H9 (cell line): Measurements from ENCODE around the gene HSPA2. TPM values are rescaled to one million over a fixed set of nuclear protein-coding genes. Genes with fewer than 3 reads are reported as not detected.

ENCODE experiments used
- DNase-seq: peaks from one replicate; pipeline ENCODE4 v3.0.0-alpha.2; 2017
- H2AFZ ChIP-seq: one replicate; pipeline ENCODE4 v1.6.1; 2013; ENCODE audit warnings: mild to moderate bottlenecking, low read length, control low read depth, moderate library complexity
- H2AK5ac ChIP-seq: 2 replicates; pipeline ENCODE4 v1.6.1; 2013; ENCODE audit warnings: low read length, control low read depth, mixed read lengths; ENCODE audit not compliant: insufficient read length
- H2BK120ac ChIP-seq: one replicate; pipeline ENCODE4 v1.6.1; 2013; ENCODE audit warnings: low read depth, mild to moderate bottlenecking, low read length, control low read depth, inconsistent platforms; ENCODE audit not compliant: poor library complexity, severe bottlenecking
- H2BK12ac ChIP-seq: 2 replicates; pipeline ENCODE4 v1.6.1; 2013; ENCODE audit warnings: low read length, control low read depth, mixed read lengths, low read depth; ENCODE audit not compliant: insufficient read length
- H2BK15ac ChIP-seq: 2 replicates; pipeline ENCODE4 v1.6.1; 2013; ENCODE audit warnings: low read depth, low read length, control low read depth
- H2BK20ac ChIP-seq: one replicate; pipeline ENCODE4 v1.6.1; 2013; ENCODE audit warnings: low read depth, mild to moderate bottlenecking, low read length, control low read depth, inconsistent platforms; ENCODE audit not compliant: poor library complexity, severe bottlenecking
- H2BK5ac ChIP-seq: 2 replicates; pipeline ENCODE4 v1.6.1; 2013; ENCODE audit warnings: low read length, control low read depth, mixed read lengths; ENCODE audit not compliant: insufficient read length
- H3K14ac ChIP-seq: 2 replicates; pipeline ENCODE4 v1.6.1; 2013; ENCODE audit warnings: low read length, control low read depth; ENCODE audit not compliant: insufficient read depth
- H3K18ac ChIP-seq: 2 replicates; pipeline ENCODE4 v1.6.1; 2013; ENCODE audit warnings: low read depth, mild to moderate bottlenecking, mixed read lengths, low read length, control low read depth; ENCODE audit not compliant: insufficient read length
- H3K23ac ChIP-seq: 2 replicates; pipeline ENCODE4 v1.6.1; 2013; ENCODE audit warnings: low read length, control low read depth, mixed read lengths, low read depth; ENCODE audit not compliant: insufficient read length
- H3K23me2 ChIP-seq: 2 replicates; pipeline ENCODE4 v1.6.1; 2013; ENCODE audit warnings: low read depth, mild to moderate bottlenecking, mixed read lengths, low read length, control low read depth; ENCODE audit not compliant: insufficient read length, poor library complexity, severe bottlenecking
- H3K27ac ChIP-seq: 2 replicates; pipeline ENCODE4 v1.5.1; 2013; ENCODE audit warnings: low read length, control low read depth, mixed read lengths, low read depth; ENCODE audit not compliant: insufficient read length
- H3K27me3 ChIP-seq: 2 replicates; pipeline ENCODE4 v1.6.1; 2013; ENCODE audit warnings: low read length, control low read depth, inconsistent platforms; ENCODE audit not compliant: insufficient read depth
- H3K4ac ChIP-seq: 2 replicates; pipeline ENCODE4 v1.6.1; 2013; ENCODE audit warnings: low read depth, mild to moderate bottlenecking, control low read depth, inconsistent platforms, low read length, moderate library complexity
- H3K4me1 ChIP-seq: 2 replicates; pipeline ENCODE4 v1.6.1; 2013; ENCODE audit warnings: low read length, control low read depth, inconsistent platforms; ENCODE audit not compliant: insufficient read depth
- H3K4me2 ChIP-seq: 2 replicates; pipeline ENCODE4 v1.6.1; 2013; ENCODE audit warnings: low read length, control low read depth, mixed read lengths; ENCODE audit not compliant: insufficient read length, insufficient read depth
- H3K56ac ChIP-seq: 2 replicates; pipeline ENCODE4 v1.6.1; 2013; ENCODE audit warnings: low read depth, mild to moderate bottlenecking, mixed read lengths, low read length, control low read depth; ENCODE audit not compliant: insufficient read length
- H3K79me1 ChIP-seq: 2 replicates; pipeline ENCODE4 v1.6.1; 2013; ENCODE audit warnings: low read depth, mild to moderate bottlenecking, moderate library complexity, low read length, control low read depth, inconsistent platforms; ENCODE audit not compliant: insufficient read depth, poor library complexity, severe bottlenecking
- H3K79me2 ChIP-seq: 2 replicates; pipeline ENCODE4 v1.6.1; 2013; ENCODE audit warnings: low read length, control low read depth, inconsistent platforms; ENCODE audit not compliant: insufficient read depth
- H3K9ac ChIP-seq: 2 replicates; pipeline ENCODE4 v1.6.1; 2013; ENCODE audit warnings: low read length, control low read depth, mixed read lengths; ENCODE audit not compliant: insufficient read length; ENCODE audit errors: extremely low read depth
- H3K9me3 ChIP-seq: one replicate; pipeline ENCODE4 v1.6.1; 2013; ENCODE audit warnings: low read depth, low read length, inconsistent platforms; ENCODE audit not compliant: control insufficient read depth
- H3T11ph ChIP-seq: one replicate; pipeline ENCODE4 v1.6.1; 2013; ENCODE audit warnings: mild to moderate bottlenecking, low read length, control low read depth, inconsistent platforms
- H4K20me1 ChIP-seq: one replicate; pipeline ENCODE4 v1.6.1; 2013; ENCODE audit not compliant: control insufficient read depth, insufficient read length, insufficient read depth
- H4K5ac ChIP-seq: 2 replicates; pipeline ENCODE4 v1.6.1; 2013; ENCODE audit warnings: low read depth, mild to moderate bottlenecking, mixed read lengths, low read length, control low read depth; ENCODE audit not compliant: insufficient read length
- H4K8ac ChIP-seq: replicated peaks from 2 replicates; pipeline ENCODE4 v1.6.1; 2013; ENCODE audit warnings: low read length, control low read depth, mixed read lengths, low read depth; ENCODE audit not compliant: insufficient read length
- H4K91ac ChIP-seq: 2 replicates; pipeline ENCODE4 v1.6.1; 2013; ENCODE audit warnings: low read depth, mild to moderate bottlenecking, moderate library complexity, mixed read lengths, low read length, control low read depth; ENCODE audit not compliant: insufficient read length
- H3K27ac Mint-ChIP-seq, 3 experiments: 2 replicates in 2 of 3; 3 replicates in 1 of 3; pipeline ENCODE4 v1.8.0; 2020 to 2021; ENCODE audit warnings: mixed read lengths in 3 of 3, mild to moderate bottlenecking in 1 of 3, moderate library complexity in 1 of 3
- H3K27me3 Mint-ChIP-seq: 2 replicates; pipeline ENCODE4 v1.8.0; 2021; ENCODE audit warnings: low read depth, mild to moderate bottlenecking, moderate library complexity, mixed read lengths
- H3K36me3 Mint-ChIP-seq, 3 experiments: 2 replicates in 2 of 3; 3 replicates in 1 of 3; pipeline ENCODE4 v1.8.0; 2020 to 2021; ENCODE audit warnings: low read depth in 3 of 3, mixed read lengths in 3 of 3; ENCODE audit not compliant: insufficient read depth in 1 of 3
- H3K4me1 Mint-ChIP-seq, 2 experiments: 2 replicates each; pipeline ENCODE4 v1.8.0; 2020; ENCODE audit warnings: mixed read lengths in 2 of 2
- H3K4me3 Mint-ChIP-seq, 2 experiments: 2 replicates in 1 of 2; 3 replicates in 1 of 2; pipeline ENCODE4 v1.8.0; 2020 to 2021; ENCODE audit warnings: mild to moderate bottlenecking in 2 of 2, mixed read lengths in 2 of 2, moderate library complexity in 1 of 2
- H3K9me3 Mint-ChIP-seq, 2 experiments: 2 replicates in 1 of 2; 3 replicates in 1 of 2; pipeline ENCODE4 v1.8.0; 2020; ENCODE audit warnings: mild to moderate bottlenecking in 2 of 2, mixed read lengths in 2 of 2, moderate library complexity in 1 of 2
- CTCF ChIP-seq: fragments of 200-600 bp; sonication (generic); conservative IDR thresholded peaks from 3 replicates; pipeline ENCODE4 v1.8.0; 2021; ENCODE audit warnings: antibody characterized with exemption, mild to moderate bottlenecking
- WGBS: extraction: QIAGEN DNeasy Blood & Tissue Kit; methylation state at CpG from one replicate; pipeline ENCODE4 v1.1.7; 2013; ENCODE audit warnings: missing lambda C conversion rate, low lambda C conversion rate, mixed read lengths; ENCODE audit not compliant: insufficient read length; ENCODE audit errors: extremely low coverage; 5-methylcytosine and 5-hydroxymethylcytosine counted together
- total RNA-seq: library from RNA; stranded (reverse); gene quantifications from 2 replicates; pipeline ENCODE4 v1.2.1, GENCODE V29; 2021

Gene HSPA2
- total RNA-seq, 1 experiment from 2014 or later, result 25.8 TPM

- H3K23me2 ChIP-seq, result peaks cover 15% of the 10 kb centered on the region
- no peak overlapping the region for H3K23ac ChIP-seq
- peak overlapping the region; percentile 97 for H3K18ac ChIP-seq
- Mint-ChIP-seq H3K36me3 (peaks cover 0 to 7% (median 3%) of the 10 kb centered on the region in 3 experiments; a peak in 3 of 7 replicates), H3K27ac (peak overlapping the region; percentile 86 to 98 (median 97)), H3K27me3 (no peaks in the 10 kb centered on the region), H3K4me1 (peaks cover 54 to 55% of the 10 kb centered on the region in 2 experiments), H3K9me3 (no peaks in the 10 kb centered on the region), H3K4me3 (peak overlapping the region; percentile 84 to 86)
- no peak overlapping the region for H3T11ph ChIP-seq
- WGBS, result no CpG with 5 or more reads among the region's 68 CpGs
- peak overlapping the region; percentile 91 for H3K4me2 ChIP-seq
- H3K9ac ChIP-seq, result peak overlapping the region; percentile 77
- peaks cover 27% of the 10 kb centered on the region; the same call in 1 of the 2 replicates for H3K79me2 ChIP-seq
- no peak for TF ChIP-seq CTCF
- no peaks in the 10 kb centered on the region for H4K20me1 ChIP-seq
- no peak overlapping the region for H2BK20ac ChIP-seq
- H2BK12ac ChIP-seq, result no peak overlapping the region
- H4K91ac ChIP-seq, result no peak overlapping the region
- no peak overlapping the region for H2BK120ac ChIP-seq
- no peak overlapping the region for H2BK15ac ChIP-seq
- H3K14ac ChIP-seq, result peak overlapping the region; percentile 98
- no peaks in the 10 kb centered on the region for H3K9me3 ChIP-seq
- peak; percentile 88 for DNase-seq
- H3K27ac ChIP-seq, result peak overlapping the region; percentile 66
- no peak overlapping the region for H3K56ac ChIP-seq
- H4K8ac ChIP-seq, result no peak overlapping the region
- no peaks in the 10 kb centered on the region for H3K79me1 ChIP-seq
- no peak overlapping the region for H2BK5ac ChIP-seq
- H3K4ac ChIP-seq, result no peak overlapping the region; the same call in 1 of the 2 replicates
- peak overlapping the region; percentile 18 for H4K5ac ChIP-seq
- no peaks in the 10 kb centered on the region; the same call in 1 of the 2 replicates for H3K4me1 ChIP-seq
- H2AFZ ChIP-seq, result no peak overlapping the region
- no peak overlapping the region for H2AK5ac ChIP-seq
- H3K27me3 ChIP-seq, result no peaks in the 10 kb centered on the region
Measured at GRCh38 chr14:64504897-64505794, 35.4 kb upstream of the HSPA2 start.
